ENCODE data around the gene BID.
"Not testable (repeated sequence)": the region's sequence is repeated elsewhere in the genome, so short reads cannot be mapped to it uniquely, and the experiment has no call there.

BID gene

GRCh38 chr22:17772249-17772957, 1.9 kb downstream of the BID start:
- Histone ChIP-seq H3K4me3 (ENCODE audit: low read length) (peak overlapping the region; percentile 72), H3K9me3 (ENCODE audit: insufficient read depth, low read depth, low read length) (no peaks in the 10 kb centered on the region), H3K9ac (ENCODE audit: low read depth, low read length) (peak overlapping the region; percentile 76; the same call in 1 of the 2 replicates), H3K36me3 (ENCODE audit: insufficient read depth, low read depth, low read length) (no peaks in the 10 kb centered on the region; the same call in 1 of the 2 replicates), H3K27me3 (ENCODE audit: insufficient read depth, low read length) (peaks cover 11% of the 10 kb centered on the region), H3K4me1 (ENCODE audit: insufficient read depth, low read length) (no peaks in the 10 kb centered on the region; the same call in 1 of the 2 replicates), H3K27ac (ENCODE audit: low read length) (no peak overlapping the region)

GRCh38 chr22:17770180-17771077, 3.8 kb downstream of the BID start:
- no peak overlapping the region for H3K4me3 ChIP-seq (ENCODE audit: low read length)
- no peaks in the 10 kb centered on the region for H3K9me3 ChIP-seq (ENCODE audit: insufficient read depth, low read depth, low read length)
- peaks cover 6% of the 10 kb centered on the region for H3K27me3 ChIP-seq (ENCODE audit: insufficient read depth, low read length)
- no peaks in the 10 kb centered on the region; the same call in 1 of the 2 replicates for H3K4me1 ChIP-seq (ENCODE audit: insufficient read depth, low read length)
- no peak overlapping the region for H3K27ac ChIP-seq (ENCODE audit: low read length)
- no peaks in the 10 kb centered on the region; the same call in 1 of the 2 replicates for H3K36me3 ChIP-seq (ENCODE audit: insufficient read depth, low read depth, low read length)
- no peak overlapping the region for H3K9ac ChIP-seq (ENCODE audit: low read depth, low read length)

GRCh38 chr22:17769716-17770082, 4.6 kb downstream of the BID start:
- no peak overlapping the region for H3K9ac ChIP-seq (ENCODE audit: low read depth, low read length)
- H3K9me3 ChIP-seq (ENCODE audit: insufficient read depth, low read depth, low read length) = no peaks in the 10 kb centered on the region
- H3K4me3 ChIP-seq (ENCODE audit: low read length) = no peak overlapping the region
- H3K36me3 ChIP-seq (ENCODE audit: insufficient read depth, low read depth, low read length) = no peaks in the 10 kb centered on the region; the same call in 1 of the 2 replicates
- H3K27ac ChIP-seq (ENCODE audit: low read length) = no peak overlapping the region
- no peaks in the 10 kb centered on the region; the same call in 1 of the 2 replicates for H3K4me1 ChIP-seq (ENCODE audit: insufficient read depth, low read length)
- H3K27me3 ChIP-seq (ENCODE audit: insufficient read depth, low read length) = no peaks in the 10 kb centered on the region; the same call in 1 of the 2 replicates

DNA sequence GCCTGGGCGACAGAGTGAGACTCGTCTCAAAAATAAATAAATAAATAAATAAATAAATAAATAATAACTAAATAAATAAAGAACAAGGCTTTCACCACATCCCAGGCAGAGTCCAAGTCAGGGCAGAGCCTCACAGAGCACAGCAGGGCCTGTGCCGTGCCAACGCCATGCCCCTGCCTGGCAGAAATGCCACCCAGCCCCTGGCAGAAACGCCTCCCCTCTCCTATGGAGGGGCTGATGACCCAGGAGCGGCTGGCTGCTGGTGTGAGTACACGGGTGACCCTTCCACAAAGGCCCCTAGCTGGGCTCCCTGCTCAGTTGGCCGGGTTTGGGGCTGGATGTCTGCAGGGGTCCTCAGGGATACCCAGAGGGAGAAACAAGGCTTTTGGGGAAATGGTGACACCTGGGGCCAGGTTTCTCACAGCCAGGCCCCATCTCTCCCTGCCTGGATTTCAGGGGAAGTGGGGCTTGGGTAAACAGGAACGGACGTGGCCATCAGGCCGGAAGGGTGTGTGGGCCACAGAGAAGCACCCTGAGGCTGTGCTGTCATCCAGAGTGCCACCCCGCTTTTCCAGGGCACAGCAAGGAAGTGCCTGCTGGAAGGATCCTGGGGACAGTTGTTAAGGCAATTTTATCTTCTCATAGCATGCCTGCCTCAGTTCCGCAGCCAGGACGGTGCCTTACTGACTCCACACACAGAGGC, 5.1 kb downstream of the BID start:
- H3K36me3 ChIP-seq (ENCODE audit: insufficient read depth, low read depth, low read length) = no peaks in the 10 kb centered on the region; the same call in 1 of the 2 replicates
- no peak overlapping the region for H3K4me3 ChIP-seq (ENCODE audit: low read length)
- no peaks in the 10 kb centered on the region; the same call in 1 of the 2 replicates for H3K27me3 ChIP-seq (ENCODE audit: insufficient read depth, low read length)
- no peak overlapping the region for H3K9ac ChIP-seq (ENCODE audit: low read depth, low read length)
- H3K9me3 ChIP-seq (ENCODE audit: insufficient read depth, low read depth, low read length) = no peaks in the 10 kb centered on the region
- no peaks in the 10 kb centered on the region; the same call in 1 of the 2 replicates for H3K4me1 ChIP-seq (ENCODE audit: insufficient read depth, low read length)
- no peak overlapping the region for H3K27ac ChIP-seq (ENCODE audit: low read length)

- Histone ChIP-seq H3K9me3 (ENCODE audit: insufficient read depth, low read depth, low read length) (no peaks in the 10 kb centered on the region), H3K27me3 (ENCODE audit: insufficient read depth, low read length) (no peaks in the 10 kb centered on the region), H3K27ac (ENCODE audit: low read length) (no peak overlapping the region), H3K36me3 (ENCODE audit: insufficient read depth, low read depth, low read length) (no peaks in the 10 kb centered on the region; the same call in 1 of the 2 replicates), H3K4me3 (ENCODE audit: low read length) (no peak overlapping the region), H3K9ac (ENCODE audit: low read depth, low read length) (no peak overlapping the region), H3K4me1 (ENCODE audit: insufficient read depth, low read length) (no peaks in the 10 kb centered on the region; the same call in 1 of the 2 replicates)
These were observed 6.8 kb downstream of the BID start for GRCh38 chr22:17767233-17768065.

DNA sequence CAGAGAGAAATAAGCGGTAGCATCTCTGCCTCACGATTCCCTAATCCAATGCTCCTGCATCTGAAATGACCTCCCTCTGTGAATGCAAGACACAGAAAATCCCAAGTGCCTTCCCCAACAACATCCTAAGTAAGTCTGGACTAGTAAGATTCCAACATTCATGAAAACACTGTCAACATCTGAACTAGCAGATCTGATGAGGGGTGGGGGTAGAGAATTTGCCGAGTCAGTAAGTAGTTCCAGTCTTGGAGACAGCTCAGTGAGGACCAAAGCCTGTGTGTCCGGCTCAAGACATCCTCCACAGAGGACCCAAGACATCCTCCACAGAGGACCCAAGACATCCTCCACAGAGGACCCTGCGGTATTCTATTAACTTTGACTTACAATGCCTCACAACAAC, 9.4 kb downstream of the BID start:
- H3K9ac ChIP-seq (ENCODE audit: low read depth, low read length); H3K36me3 ChIP-seq (ENCODE audit: insufficient read depth, low read depth, low read length); H3K9me3 ChIP-seq (ENCODE audit: insufficient read depth, low read depth, low read length); H3K27ac ChIP-seq (ENCODE audit: low read length); H3K27me3 ChIP-seq (ENCODE audit: insufficient read depth, low read length); H3K4me3 ChIP-seq (ENCODE audit: low read length); H3K4me1 ChIP-seq (ENCODE audit: insufficient read depth, low read length): not testable (repeated sequence)

- no peaks in the 10 kb centered on the region for H3K4me1 ChIP-seq (ENCODE audit: insufficient read depth, low read length)
- H3K9ac ChIP-seq (ENCODE audit: low read depth, low read length) = no peak overlapping the region
- no peaks in the 10 kb centered on the region for H3K27me3 ChIP-seq (ENCODE audit: insufficient read depth, low read length)
- no peaks in the 10 kb centered on the region for H3K9me3 ChIP-seq (ENCODE audit: insufficient read depth, low read depth, low read length)
- no peak overlapping the region for H3K27ac ChIP-seq (ENCODE audit: low read length)
- H3K36me3 ChIP-seq (ENCODE audit: insufficient read depth, low read depth, low read length) = no peaks in the 10 kb centered on the region
- H3K4me3 ChIP-seq (ENCODE audit: low read length) = no peak overlapping the region
These were observed 10.2 kb downstream of the BID start for GRCh38 chr22:17764036-17764435.

GRCh38 chr22:17763442-17763841, 10.8 kb downstream of the BID start:
- H3K27me3 ChIP-seq (ENCODE audit: insufficient read depth, low read length); H3K36me3 ChIP-seq (ENCODE audit: insufficient read depth, low read depth, low read length); H3K27ac ChIP-seq (ENCODE audit: low read length); H3K4me1 ChIP-seq (ENCODE audit: insufficient read depth, low read length); H3K4me3 ChIP-seq (ENCODE audit: low read length); H3K9me3 ChIP-seq (ENCODE audit: insufficient read depth, low read depth, low read length); H3K9ac ChIP-seq (ENCODE audit: low read depth, low read length): not testable (repeated sequence)

- Histone ChIP-seq H3K9me3 (ENCODE audit: insufficient read depth, low read depth, low read length) (no peaks in the 10 kb centered on the region), H3K27ac (ENCODE audit: low read length) (no peak overlapping the region), H3K27me3 (ENCODE audit: insufficient read depth, low read length) (no peaks in the 10 kb centered on the region), H3K4me1 (ENCODE audit: insufficient read depth, low read length) (no peaks in the 10 kb centered on the region), H3K4me3 (ENCODE audit: low read length) (no peak overlapping the region), H3K36me3 (ENCODE audit: insufficient read depth, low read depth, low read length) (no peaks in the 10 kb centered on the region), H3K9ac (ENCODE audit: low read depth, low read length) (no peak overlapping the region)
These were observed 13.2 kb downstream of the BID start for GRCh38 chr22:17761138-17761488.

GRCh38 chr22:17754233-17754925, 19.9 kb downstream of the BID start:
- no peaks in the 10 kb centered on the region for H3K36me3 ChIP-seq (ENCODE audit: insufficient read depth, low read depth, low read length)
- H3K4me1 ChIP-seq (ENCODE audit: insufficient read depth, low read length) = no peaks in the 10 kb centered on the region
- H3K9me3 ChIP-seq (ENCODE audit: insufficient read depth, low read depth, low read length) = no peaks in the 10 kb centered on the region
- no peak overlapping the region for H3K27ac ChIP-seq (ENCODE audit: low read length)
- no peak overlapping the region for H3K4me3 ChIP-seq (ENCODE audit: low read length)
- H3K27me3 ChIP-seq (ENCODE audit: insufficient read depth, low read length) = no peaks in the 10 kb centered on the region
- no peak overlapping the region for H3K9ac ChIP-seq (ENCODE audit: low read depth, low read length)

Data from iPS-20b (cell line).